K562 (cell line): Measurements from ENCODE around the gene EZH1. TPM values are rescaled to one million over a fixed set of nuclear protein-coding genes. Genes with fewer than 3 reads are reported as not detected.
A peak's percentile ranks its signal among the peaks of the same experiment; 100 is the strongest.

Experiments used
- CREB1 ChIP-seq, 2 experiments: sonication (generic) in 1 of 2; formaldehyde crosslinking in 1 of 2; IDR thresholded peaks; 2 replicates each; pipeline versions ENCODE4 v1.6.1 to v1.8.0; 2012 to 2022; ENCODE audit warnings: inconsistent platforms in 1 of 2, mild to moderate bottlenecking in 1 of 2, missing genetic modification reagents in 1 of 2, moderate library complexity in 1 of 2
- CREB3 ChIP-seq: fragments of 450-650 bp; conservative IDR thresholded peaks from 2 replicates; pipeline ENCODE4 v1.6.1; 2016; ENCODE audit warnings: missing genetic modification characterization, low read depth, mild to moderate bottlenecking, missing compliant biosample characterization, moderate library complexity
- FOXM1 ChIP-seq, 2 experiments: fragments of 450-650 bp in 1 of 2; sonication (generic) in 1 of 2; formaldehyde crosslinking in 1 of 2; IDR thresholded peaks; 2 replicates each; pipeline versions ENCODE4 v1.6.1 to v1.9.0; 2017 to 2022; ENCODE audit warnings: low read depth in 2 of 2, mild to moderate bottlenecking in 2 of 2, missing genetic modification reagents in 1 of 2, moderate library complexity in 1 of 2
- HMBOX1 ChIP-seq: sonication (generic); IDR thresholded peaks from 2 replicates; pipeline ENCODE4 v1.6.1; 2016
- HMGN3 ChIP-seq: IDR thresholded peaks from 2 replicates; pipeline ENCODE4 v1.6.1; 2011; ENCODE audit warnings: borderline replicate concordance, low read depth, mild to moderate bottlenecking, mixed read lengths, low read length; ENCODE audit not compliant: insufficient read length; ENCODE audit errors: extremely low read depth
- HOXB6 ChIP-seq: fragments of 250-450 bp; sonication (Bioruptor Pico); IDR thresholded peaks from 2 replicates; pipeline ENCODE4 v1.5.1; 2022; ENCODE audit warnings: mild to moderate bottlenecking, borderline replicate concordance
- MAFK ChIP-seq: IDR thresholded peaks from 2 replicates; pipeline ENCODE4 v1.6.1; 2011; ENCODE audit warnings: low read length, improper control_type of control experiment
- MCM5 ChIP-seq: fragments of 450-650 bp; IDR thresholded peaks from 2 replicates; pipeline ENCODE4 v1.6.1; 2016; ENCODE audit warnings: low read depth
- NFIC ChIP-seq: fragments of 450-650 bp; IDR thresholded peaks from 2 replicates; pipeline ENCODE4 v1.6.1; 2017; ENCODE audit warnings: mild to moderate bottlenecking, inconsistent platforms
- PRDM10 ChIP-seq: fragments of 450-650 bp; IDR thresholded peaks from 2 replicates; pipeline ENCODE4 v1.6.1; 2018; ENCODE audit not compliant: partially characterized antibody
- STAG1 ChIP-seq: sonication (generic); formaldehyde crosslinking; IDR thresholded peaks from 2 replicates; pipeline ENCODE4 v1.5.0; 2020; ENCODE audit warnings: missing genetic modification reagents, borderline replicate concordance
- polyA plus RNA-seq, 8 experiments: library from polyadenylated mRNA; depleted of rRNA in 4 of 8; stranded (reverse) in 5 of 8; unstranded in 3 of 8; fragments of >200 nt; fragmentation: Nextera tagmentation in 2 of 8; fragmentation: Illumina TruSeq in 1 of 8; extraction: Ambion mirVana in 2 of 8; extraction: Trizol in 1 of 8; gene quantifications; 2 replicates each; pipeline versions ENCODE4 v1.2.1 to v1.2.3, GENCODE V29; 2011 to 2014; ENCODE audit warnings: inconsistent platforms in 1 of 8, missing spikeins in 1 of 8
- total RNA-seq, 7 experiments: library from RNA; depleted of rRNA in 6 of 7; stranded (reverse); fragments of >200 nt in 6 of 7; fragmentation: Illumina TruSeq in 2 of 7; extraction: Trizol in 2 of 7; gene quantifications; 2 replicates each; pipeline versions ENCODE4 v1.2.1 to v1.2.3, GENCODE V29; 2011 to 2021; ENCODE audit warnings: low replicate concordance in 1 of 7
- TF ChIP-seq, protein P1 (sequence below), 2 experiments: fragments of 450-650 bp in 1 of 2; sonication (generic) in 1 of 2; formaldehyde crosslinking in 1 of 2; IDR thresholded peaks in 1 of 2; conservative IDR thresholded peaks in 1 of 2; 2 replicates each; pipeline versions ENCODE4 v1.6.1 to v1.8.1; 2016 to 2023; ENCODE audit warnings: mild to moderate bottlenecking in 2 of 2, moderate library complexity in 2 of 2, inconsistent platforms in 1 of 2, missing genetic modification reagents in 1 of 2
- TF ChIP-seq, protein P2 (sequence below): fragments of 450-650 bp; IDR thresholded peaks from 2 replicates; pipeline ENCODE4 v1.6.1; 2017; ENCODE audit warnings: antibody characterized with exemption, mild to moderate bottlenecking

Gene EZH1
- total and polyA plus RNA-seq, 9 of the 15 experiments (the other 6 are each of a cell fraction or from before 2014, with no cell fraction given) = 8.6 to 40.8 (median 22.9) TPM

- TF ChIP-seq PRDM10 (no peak), FOXM1 (IDR thresholded peaks at IDR 0.05; ENCODE audit: low read depth) (peak; percentile 41; the same call in 1 of the 2 replicates), FOXM1 (CRISPR knock-in tag; IDR thresholded peaks at IDR 0.05; ENCODE audit: low read depth) (no peak), HOXB6 (CRISPR knock-in tag) (no peak), NFIC (peak; percentile 80), HMBOX1 (no peak), MCM5 (no peak), CREB1 (IDR thresholded peaks at IDR 0.05) (peak; percentile 90), CREB1 (CRISPR knock-in tag; IDR thresholded peaks at IDR 0.05) (peak; percentile 83), CREB3 (tag) (no peak), STAG1 (CRISPR knock-in tag) (no peak), MAFK (no peak), HMGN3 (peak; percentile 49)
- TF ChIP-seq, protein P1, sequence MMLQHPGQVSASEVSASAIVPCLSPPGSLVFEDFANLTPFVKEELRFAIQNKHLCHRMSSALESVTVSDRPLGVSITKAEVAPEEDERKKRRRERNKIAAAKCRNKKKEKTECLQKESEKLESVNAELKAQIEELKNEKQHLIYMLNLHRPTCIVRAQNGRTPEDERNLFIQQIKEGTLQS (IDR thresholded peaks at IDR 0.05) = peak; percentile 99
- TF ChIP-seq, protein P1 (CRISPR knock-in tag; conservative IDR thresholded peaks at IDR 0.05) = peak; percentile 30; the same call in 1 of the 2 replicates
- TF ChIP-seq, protein P2, sequence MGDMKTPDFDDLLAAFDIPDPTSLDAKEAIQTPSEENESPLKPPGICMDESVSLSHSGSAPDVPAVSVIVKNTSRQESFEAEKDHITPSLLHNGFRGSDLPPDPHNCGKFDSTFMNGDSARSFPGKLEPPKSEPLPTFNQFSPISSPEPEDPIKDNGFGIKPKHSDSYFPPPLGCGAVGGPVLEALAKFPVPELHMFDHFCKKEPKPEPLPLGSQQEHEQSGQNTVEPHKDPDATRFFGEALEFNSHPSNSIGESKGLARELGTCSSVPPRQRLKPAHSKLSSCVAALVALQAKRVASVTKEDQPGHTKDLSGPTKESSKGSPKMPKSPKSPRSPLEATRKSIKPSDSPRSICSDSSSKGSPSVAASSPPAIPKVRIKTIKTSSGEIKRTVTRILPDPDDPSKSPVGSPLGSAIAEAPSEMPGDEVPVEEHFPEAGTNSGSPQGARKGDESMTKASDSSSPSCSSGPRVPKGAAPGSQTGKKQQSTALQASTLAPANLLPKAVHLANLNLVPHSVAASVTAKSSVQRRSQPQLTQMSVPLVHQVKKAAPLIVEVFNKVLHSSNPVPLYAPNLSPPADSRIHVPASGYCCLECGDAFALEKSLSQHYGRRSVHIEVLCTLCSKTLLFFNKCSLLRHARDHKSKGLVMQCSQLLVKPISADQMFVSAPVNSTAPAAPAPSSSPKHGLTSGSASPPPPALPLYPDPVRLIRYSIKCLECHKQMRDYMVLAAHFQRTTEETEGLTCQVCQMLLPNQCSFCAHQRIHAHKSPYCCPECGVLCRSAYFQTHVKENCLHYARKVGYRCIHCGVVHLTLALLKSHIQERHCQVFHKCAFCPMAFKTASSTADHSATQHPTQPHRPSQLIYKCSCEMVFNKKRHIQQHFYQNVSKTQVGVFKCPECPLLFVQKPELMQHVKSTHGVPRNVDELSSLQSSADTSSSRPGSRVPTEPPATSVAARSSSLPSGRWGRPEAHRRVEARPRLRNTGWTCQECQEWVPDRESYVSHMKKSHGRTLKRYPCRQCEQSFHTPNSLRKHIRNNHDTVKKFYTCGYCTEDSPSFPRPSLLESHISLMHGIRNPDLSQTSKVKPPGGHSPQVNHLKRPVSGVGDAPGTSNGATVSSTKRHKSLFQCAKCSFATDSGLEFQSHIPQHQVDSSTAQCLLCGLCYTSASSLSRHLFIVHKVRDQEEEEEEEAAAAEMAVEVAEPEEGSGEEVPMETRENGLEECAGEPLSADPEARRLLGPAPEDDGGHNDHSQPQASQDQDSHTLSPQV = no peak
Measured at GRCh38 chr17:42677012-42677857, 67.6 kb downstream of the EZH1 start (continued).
